ENCODE measurements around the gene WNT11.

DNA sequence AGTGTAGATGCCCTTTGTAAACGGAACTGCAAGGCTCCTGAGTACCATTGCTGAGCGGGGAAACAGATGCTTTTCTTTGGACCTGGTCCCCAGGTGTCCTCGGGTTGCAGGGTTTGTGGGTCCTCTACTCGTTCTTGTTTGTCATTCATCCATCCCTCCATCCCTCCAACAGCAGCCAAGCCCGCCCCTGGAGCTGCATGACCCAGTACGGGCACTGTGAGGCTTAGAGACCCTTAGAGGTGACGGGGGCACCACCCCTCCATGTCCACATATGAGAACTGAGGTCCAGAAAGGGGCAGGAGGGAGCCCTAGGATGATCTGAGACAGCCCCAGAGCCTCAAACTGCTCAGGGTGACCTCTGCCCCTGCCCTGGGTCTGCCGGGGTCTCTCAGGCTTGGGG, 45.4 kb downstream of the WNT11 start:
- TF ChIP-seq EZH2 (IDR thresholded peaks at IDR 0.05) (no peak), EZH2phosphoT487 (IDR thresholded peaks at IDR 0.05) (no peak)
